HEK293 (cell line): ENCODE data around the gene ITSN1.

Source experiments
- CTCF ChIA-PET: fragments of 350-600 bp; formaldehyde crosslinking; extraction: SDS; loops from one replicate; lab custom pipeline; 2021; ENCODE audit warnings: antibody characterized with exemption; lab: Yijun Ruan, JAX
- POLR2A ChIA-PET: fragments of 300-600 bp; formaldehyde crosslinking; extraction: SDS; loops from one replicate; lab custom pipeline; 2020; ENCODE audit warnings: antibody characterized with exemption, inconsistent platforms; lab: Yijun Ruan, JAX
- H3K27ac ChIP-seq: fragments of 200-500 bp; sonication (Bioruptor generic); 2 replicates; pipeline ENCODE4 v1.5.1; 2014; ENCODE audit warnings: low read depth, low read length, control low read depth, inconsistent platforms; ENCODE audit errors: extremely low read depth
- H3K36me3 ChIP-seq, 2 experiments: fragments of 200-500 bp in 1 of 2; sonication (Bioruptor generic) in 1 of 2; 1 replicate in 1 of 2; 2 replicates in 1 of 2; pipeline ENCODE4 v1.5.1; 2014 to 2017; ENCODE audit warnings: inconsistent platforms in 2 of 2, low read length in 2 of 2; ENCODE audit not compliant: control insufficient read depth in 2 of 2, insufficient read depth in 1 of 2
- H3K4me1 ChIP-seq: fragments of 200-500 bp; sonication (Bioruptor generic); 2 replicates; pipeline ENCODE4 v1.5.1; 2014; ENCODE audit warnings: mild to moderate bottlenecking, low read length, inconsistent platforms; ENCODE audit not compliant: control insufficient read depth, insufficient read depth
- H3K4me3 ChIP-seq: 2 replicates; pipeline ENCODE4 v1.5.1; 2011; ENCODE audit warnings: low read depth, mild to moderate bottlenecking, control low read depth, low read length, moderate library complexity
- H3K9me3 ChIP-seq: fragments of 200-500 bp; sonication (Bioruptor generic); 2 replicates; pipeline ENCODE4 v1.5.1; 2014; ENCODE audit warnings: low read depth, low read length, inconsistent platforms; ENCODE audit not compliant: control insufficient read depth, insufficient read depth
- BCL6B ChIP-seq: fragments of 450-650 bp; formaldehyde crosslinking; IDR thresholded peaks from 2 replicates; pipeline ENCODE4 v1.5.1; 2017; ENCODE audit warnings: missing biosample characterization, missing genetic modification characterization
- ZBTB10 ChIP-seq: fragments of 450-650 bp; formaldehyde crosslinking; IDR thresholded peaks from 2 replicates; pipeline ENCODE4 v1.5.1; 2016; ENCODE audit warnings: missing biosample characterization, missing genetic modification characterization
- ZNF169 ChIP-seq: fragments of 450-650 bp; formaldehyde crosslinking; IDR thresholded peaks from 2 replicates; pipeline ENCODE4 v1.5.1; 2016; ENCODE audit warnings: missing biosample characterization, missing genetic modification characterization
- ZNF280D ChIP-seq: fragments of 450-650 bp; formaldehyde crosslinking; IDR thresholded peaks from 2 replicates; pipeline ENCODE4 v1.5.1; 2016; ENCODE audit warnings: missing biosample characterization, missing genetic modification characterization
- ZNF544 ChIP-seq: fragments of 450-650 bp; formaldehyde crosslinking; IDR thresholded peaks from 2 replicates; pipeline ENCODE4 v1.5.0; 2017; ENCODE audit warnings: missing biosample characterization, missing genetic modification characterization
- ZNF843 ChIP-seq: fragments of 450-650 bp; formaldehyde crosslinking; IDR thresholded peaks from 2 replicates; pipeline ENCODE4 v1.5.1; 2016; ENCODE audit warnings: missing biosample characterization, missing genetic modification characterization

ITSN1 gene

GRCh38 chr21:33948951-33949444, 306.7 kb downstream of the ITSN1 start:
- TF ChIP-seq ZNF843 (tag by site-specific recombination) (no peak), ZNF169 (tag by site-specific recombination) (no peak), ZNF280D (tag by site-specific recombination) (no peak), ZNF544 (tag by site-specific recombination) (0 out of 2 replicates have a peak, but pooled peaks have one; percentile 1), BCL6B (no peak), ZBTB10 (tag by site-specific recombination) (no peak)
- no peaks in the 10 kb centered on the region for H3K9me3 ChIP-seq
- ChIA-PET CTCF (interaction anchor here (4.1 kb wide), 1 partner anchor 25 kb away, joined by 17 read pairs; no protein-coding TSS in a partner anchor), POLR2A (interaction anchor here (0.7 kb wide), 1 partner anchor 24 kb away, joined by 3 read pairs; no protein-coding TSS in a partner anchor)
- peaks cover 0 to 4% of the 10 kb centered on the region in 2 experiments; a peak in 1 of 3 replicates for H3K36me3 ChIP-seq
- H3K4me1 ChIP-seq = peaks cover 9% of the 10 kb centered on the region
- H3K4me3 ChIP-seq = no peak overlapping the region
- peak overlapping the region; percentile 21; the same call in 1 of the 2 replicates for H3K27ac ChIP-seq
